GM19025 (cell line): ENCODE results near the gene SSTR1.

Source experiments
- ATAC-seq: cut with Tn5 transposase; IDR thresholded peaks from one replicate; pipeline ENCODE4 v1.9.1; 2021; ENCODE audit warnings: mild to moderate bottlenecking, low read depth, moderate library complexity; ENCODE audit not compliant: unreplicated experiment

Gene SSTR1

DNA sequence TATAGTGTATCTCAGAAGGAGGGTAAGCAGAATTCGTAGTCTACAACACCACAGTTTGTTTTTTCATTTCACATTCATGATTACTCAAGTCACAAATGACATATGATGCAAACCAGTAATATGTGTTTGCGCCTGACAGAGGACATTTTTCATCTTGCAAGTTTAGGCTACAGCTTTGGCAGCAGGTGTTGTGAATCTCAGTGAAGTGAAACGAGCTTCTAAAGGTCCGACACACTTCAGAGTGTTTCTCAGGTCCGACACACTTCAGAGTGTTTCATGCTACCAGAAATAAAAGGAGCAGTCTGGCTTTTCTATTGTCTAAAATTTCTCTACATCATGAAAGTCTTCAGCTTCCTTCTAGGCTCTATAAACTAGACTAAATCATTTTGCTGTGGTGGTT lies 25.5 kb downstream of the SSTR1 start:
- no peak for ATAC-seq

DNA sequence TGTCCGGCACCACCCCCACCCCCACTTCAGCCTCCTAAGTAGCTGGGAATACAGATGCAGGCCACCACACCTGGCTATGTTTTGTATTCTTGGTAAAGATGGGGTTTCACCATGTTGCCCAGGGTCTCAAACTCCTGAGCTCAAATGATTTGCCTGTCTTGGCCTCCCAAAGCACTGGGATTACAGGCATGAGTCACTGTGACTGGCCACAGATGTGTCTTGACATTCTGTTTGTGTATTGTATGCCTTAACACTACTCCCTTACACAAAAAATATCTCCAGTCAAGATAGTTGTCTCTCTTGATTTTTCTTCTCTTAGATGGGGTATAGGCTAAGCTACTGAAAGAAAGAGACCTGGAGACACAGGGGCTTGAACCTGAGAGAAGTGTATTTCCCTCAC lies 30.6 kb downstream of the SSTR1 start:
- ATAC-seq: no peak

DNA sequence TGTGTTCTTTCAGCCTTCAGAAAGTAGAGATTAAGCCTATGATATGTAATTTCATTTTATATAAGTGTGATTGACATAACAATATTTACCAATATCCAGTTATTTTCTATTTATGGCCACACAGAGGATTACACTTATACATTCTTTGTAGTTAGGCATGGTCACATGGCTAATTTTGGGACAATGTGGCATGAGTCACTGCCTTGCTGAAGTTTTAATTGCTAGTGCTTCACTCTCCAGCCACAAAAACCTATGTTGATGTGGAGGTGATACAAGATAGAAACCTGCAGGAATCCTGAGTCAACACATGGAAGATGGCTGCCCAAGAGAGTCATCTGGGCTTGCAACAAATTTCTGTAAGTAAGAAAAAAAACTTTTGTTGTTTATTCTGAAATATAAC lies 31.2 kb downstream of the SSTR1 start:
- ATAC-seq: no peak

DNA sequence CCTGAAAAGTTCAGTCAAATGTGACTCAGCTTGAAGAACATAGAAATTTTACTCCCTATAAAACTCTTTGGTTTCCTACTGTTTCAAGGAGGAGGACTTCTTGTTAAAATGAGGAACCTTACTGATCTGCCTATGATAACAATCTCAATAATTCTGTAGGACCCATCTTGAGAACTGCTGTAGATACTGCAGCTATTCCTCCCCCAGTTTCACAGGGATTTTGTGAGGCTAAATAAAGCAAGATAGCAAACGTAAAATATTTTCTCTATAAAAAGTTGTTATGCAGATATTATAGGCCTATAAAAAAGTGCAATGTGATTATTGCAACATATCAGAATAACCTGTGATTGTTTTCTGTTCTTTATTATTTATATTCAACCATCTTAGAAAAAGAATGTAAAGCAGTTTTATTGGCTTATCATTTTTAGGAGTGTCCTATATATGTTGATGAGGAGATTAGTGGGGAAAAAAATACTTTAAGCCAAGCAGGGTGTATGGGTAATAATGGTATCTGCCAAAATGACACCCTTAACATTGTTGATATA lies 36.1 kb downstream of the SSTR1 start:
- no peak for ATAC-seq

DNA sequence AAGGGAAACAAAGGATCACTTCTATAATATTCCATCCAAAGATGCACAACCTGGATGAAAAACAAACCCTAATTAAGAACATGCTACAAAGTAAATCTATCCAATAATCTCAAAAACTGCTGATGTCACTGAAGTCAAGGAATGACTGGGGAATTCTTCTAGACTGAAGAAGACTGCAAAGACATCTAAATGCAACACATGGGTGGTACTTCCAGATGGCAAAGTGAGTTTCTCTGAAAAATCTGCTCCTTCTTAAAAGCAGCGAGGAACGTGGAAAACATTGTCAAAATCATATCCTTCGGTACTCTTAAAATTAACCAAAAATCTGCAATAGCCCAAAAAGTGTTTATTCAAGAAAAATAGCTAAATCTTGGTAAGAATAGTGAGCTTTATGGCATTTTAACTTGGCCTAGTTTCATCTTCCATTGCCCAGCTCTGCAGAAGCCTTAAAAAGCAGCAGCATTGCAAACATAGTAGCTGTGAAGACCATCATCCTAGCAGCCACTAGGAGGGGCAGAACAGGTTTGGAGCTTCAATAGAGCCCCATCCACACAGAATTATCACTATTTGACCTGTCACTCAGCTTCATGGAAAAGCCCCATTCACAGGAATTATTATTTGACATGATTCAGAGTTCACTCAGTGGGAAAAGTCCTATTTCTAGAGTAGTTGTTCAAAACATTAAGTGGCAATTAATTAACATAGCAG lies 40.8 kb downstream of the SSTR1 start:
- ATAC-seq: no peak

DNA sequence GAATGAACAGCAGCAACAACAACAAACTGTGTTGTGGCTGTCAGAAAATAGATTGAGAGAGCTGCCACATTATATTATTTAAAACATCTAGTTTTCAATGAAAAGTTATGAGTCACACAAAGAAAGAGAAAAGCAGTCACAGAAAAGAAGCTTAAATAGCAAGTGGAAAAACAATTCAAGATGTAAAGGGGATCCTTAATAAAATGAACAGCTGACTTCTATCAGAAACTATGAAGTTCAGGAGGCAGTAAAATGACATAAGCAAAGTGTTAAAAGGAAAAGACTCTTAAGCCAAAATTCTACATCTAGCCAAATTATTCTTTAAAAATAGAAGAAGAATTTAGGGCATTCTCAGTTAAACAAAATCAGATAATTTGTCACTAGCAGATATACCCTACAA lies 42.6 kb downstream of the SSTR1 start:
- no peak for ATAC-seq

DNA sequence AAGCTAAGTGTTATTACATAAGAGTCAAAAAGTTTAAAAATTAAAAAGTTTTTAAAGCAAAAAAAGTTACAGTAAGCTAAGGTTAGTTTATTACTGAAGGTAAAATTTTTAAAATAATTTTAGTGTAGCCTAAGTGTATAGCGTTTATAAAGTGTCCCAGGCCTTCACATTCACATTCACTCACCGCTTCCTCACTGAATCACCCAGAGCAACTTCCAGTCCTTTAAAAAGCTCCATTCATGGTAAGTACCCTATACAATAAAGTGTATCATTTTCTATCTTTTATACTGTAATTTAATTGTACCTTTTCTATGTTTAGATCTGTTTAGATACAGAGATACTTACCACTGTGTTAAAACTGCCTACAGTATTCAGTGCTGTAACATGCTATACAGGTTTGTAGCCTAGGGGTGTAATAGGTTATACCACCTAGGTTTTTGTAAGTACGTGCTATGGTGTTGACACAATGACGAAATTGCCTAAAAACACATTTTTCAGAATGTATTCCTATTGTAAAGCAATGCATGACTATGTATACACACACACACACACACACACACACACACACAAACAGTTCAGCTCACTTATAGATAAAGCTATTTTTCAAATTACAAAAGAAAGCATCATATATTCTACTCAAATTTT lies 44.5 kb downstream of the SSTR1 start:
- no peak for ATAC-seq

DNA sequence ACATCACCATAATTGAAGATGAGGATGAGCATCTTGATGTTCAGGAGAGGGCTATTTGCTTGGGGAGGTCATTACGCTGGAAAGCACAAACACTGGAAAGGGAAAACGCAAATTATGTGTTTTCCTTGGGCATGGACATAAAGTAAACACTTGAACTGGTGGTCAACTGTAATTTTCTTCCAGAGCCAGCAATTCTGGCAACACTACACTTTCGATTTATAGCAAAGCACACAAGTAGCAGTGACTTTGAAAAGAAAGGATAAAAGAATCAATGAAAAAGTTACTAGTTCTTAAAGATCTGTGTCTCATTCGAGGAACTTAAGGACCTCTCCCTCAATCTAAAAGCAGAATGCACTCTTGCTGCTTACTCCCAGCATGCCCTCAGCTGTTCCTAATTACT lies 46.0 kb downstream of the SSTR1 start:
- ATAC-seq: no peak

DNA sequence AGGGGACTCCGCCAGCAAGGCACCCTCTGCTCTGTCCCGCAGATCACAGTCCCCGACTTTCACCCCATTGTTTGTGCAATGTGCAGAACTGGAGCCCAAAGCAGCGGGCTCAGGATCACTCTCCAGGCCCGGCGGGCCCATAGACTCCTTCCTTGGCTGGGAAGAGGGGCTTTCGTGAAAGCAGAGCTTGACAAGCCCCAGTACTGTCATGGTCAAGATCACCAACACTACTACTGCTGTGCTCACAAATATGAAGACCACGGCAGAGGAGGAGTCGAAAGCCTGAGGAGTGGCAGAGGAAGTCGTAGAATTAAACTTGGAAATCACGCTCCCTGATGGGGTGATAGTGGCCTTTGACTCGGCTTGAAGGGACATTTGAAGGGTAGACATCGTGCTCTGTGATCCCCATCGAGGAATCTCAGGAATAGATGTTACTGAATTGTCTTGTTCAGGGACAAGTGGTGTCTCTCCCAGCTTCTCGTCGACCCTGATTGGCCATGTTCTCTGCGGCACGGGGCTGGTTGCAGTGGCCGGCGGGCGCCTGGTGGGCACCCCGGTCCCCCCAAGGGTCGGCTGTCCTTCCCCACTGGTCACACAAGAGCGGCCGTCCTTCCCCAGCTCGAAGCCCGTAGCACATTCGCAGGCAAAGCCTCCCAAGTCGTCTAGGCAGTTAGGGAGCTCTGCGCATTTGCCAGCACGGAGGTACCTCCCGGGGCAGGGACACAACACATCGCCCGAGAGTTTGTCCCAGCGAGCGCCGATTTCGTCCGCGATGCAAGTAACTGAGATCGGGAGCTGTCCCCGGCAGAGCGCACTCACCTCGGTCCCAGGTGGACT lies 47.1 kb downstream of the SSTR1 start:
- no peak for ATAC-seq

DNA sequence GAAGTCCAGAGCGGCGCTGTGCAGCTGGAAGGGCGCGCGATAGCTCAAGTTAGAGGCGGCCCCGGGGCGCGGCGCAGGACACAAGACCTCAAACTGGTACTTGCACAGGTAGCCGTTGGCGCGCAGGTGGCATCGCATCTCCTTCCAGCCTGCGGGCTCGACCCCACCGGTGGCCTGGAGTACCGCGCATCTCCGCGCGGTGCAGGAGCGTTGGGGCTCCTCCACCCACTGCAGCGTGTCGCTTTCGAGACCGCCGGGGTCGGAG lies 47.6 kb downstream of the SSTR1 start:
- no peak for ATAC-seq

DNA sequence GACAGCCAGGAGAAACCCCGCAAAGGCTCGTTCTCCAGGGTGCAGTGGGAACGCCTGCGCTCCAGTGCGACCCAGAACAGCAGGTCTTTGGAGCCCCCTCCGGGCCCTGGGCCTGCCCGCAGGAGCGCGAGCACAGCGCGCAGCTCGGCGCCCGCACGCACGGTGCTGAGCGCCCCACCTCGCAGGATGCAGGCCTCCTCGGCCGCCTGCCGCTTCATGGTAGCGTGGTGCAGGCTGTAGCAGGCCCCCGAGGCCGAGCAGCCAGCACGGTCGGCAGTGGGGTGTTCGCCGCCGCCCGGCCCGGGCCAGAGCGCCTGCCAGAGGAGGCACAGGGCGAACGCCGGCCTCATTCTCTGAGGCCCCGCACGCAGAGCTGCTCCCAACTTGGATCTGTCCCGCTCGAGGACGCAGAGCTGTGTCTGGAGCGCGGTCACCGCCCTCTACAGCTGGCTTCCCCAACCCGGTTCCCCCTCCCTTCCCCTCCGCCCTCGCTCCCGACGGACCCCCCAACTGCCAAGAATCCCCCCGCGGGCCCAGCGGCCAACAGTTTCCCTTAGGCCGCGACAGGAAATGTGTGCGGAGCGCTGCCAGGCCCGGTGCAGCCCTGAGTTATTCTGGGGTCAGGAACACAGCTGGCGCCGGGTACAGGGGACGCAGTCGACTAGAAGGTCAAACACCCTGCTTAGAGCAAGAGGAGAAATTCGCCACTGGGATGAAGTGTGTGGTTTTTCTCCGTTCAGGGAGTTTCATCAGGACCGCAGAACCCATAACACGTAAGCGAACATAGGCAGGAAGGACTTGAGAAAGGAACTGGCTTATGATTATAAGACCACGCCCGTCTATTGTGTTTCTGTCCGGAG lies 48.2 kb downstream of the SSTR1 start, which contains the start of gene CLEC14A:
Gene CLEC14A, minus strand, starts transcription at position 421 of the 860 bp plus-strand sequence. Its CDS starts 71 bp downstream, at position 350.
- no peak for ATAC-seq

DNA sequence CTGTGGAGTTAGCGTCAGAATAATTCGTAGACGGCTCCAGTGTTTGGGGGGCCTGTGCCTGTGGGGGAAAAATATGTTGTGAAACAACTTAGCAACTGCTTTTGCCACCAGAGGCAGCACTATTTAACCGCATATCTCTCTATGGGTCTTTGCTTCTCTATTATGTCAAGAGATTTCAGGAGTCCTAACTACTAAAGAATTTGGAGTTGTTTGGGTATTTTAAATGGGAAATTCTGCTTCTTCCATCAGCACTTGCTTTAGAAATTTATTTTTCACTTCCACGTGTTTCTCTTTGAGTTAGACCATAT lies 48.8 kb downstream of the SSTR1 start:
- ATAC-seq: no peak

DNA sequence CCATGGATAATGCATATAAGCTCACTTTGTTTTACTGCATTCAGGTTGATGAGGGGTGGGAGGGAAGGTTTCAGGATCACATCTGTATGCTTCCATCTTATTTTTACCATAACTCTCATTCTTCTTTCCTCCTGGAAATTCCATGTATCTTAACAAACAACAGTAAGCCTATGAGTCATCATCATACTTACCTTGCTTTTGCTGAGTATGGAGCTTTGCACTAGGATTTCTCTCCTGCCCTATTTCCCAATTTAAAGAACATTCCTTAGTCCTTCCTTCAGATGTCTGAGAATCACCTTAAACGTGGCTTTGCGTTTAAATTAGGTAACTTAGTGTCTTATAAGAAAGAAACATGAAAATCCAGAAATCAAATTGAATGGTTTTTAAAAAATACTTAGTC lies 49.8 kb downstream of the SSTR1 start:
- no peak for ATAC-seq

DNA sequence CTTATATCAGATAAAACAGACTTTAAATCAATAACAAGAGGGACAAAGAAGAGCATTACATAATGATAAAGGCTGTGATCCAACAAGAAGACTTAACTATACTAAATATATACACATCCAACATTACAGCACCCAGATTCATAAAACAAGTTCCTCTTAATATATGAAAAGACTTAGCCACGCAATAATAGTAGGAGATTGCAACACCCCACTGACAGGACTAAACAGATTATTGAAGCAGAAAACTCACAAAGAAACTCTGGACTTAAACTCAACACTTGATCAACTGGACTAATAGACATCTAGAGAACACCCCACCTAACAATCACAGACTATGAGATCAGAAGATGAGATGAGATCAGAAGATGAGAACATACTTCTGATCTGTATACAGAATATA lies 53.9 kb downstream of the SSTR1 start:
- ATAC-seq: no peak
